Activated CD8-positive, alpha-beta memory T cell treated with anti-CD3 and anti-CD28 coated beads for 4 hours (primary cell): ENCODE results near the gene MFSD12.
"Not testable (repeated sequence)": the region's sequence is repeated elsewhere in the genome, so short reads cannot be mapped to it uniquely, and the experiment has no call there.

Experiments
- DNase-seq, 2 donors: peaks; one replicate each; pipeline ENCODE4 v3.0.0-alpha.2; 2020; ENCODE audit warnings: low read depth in 2 of 2

MFSD12 gene

DNA sequence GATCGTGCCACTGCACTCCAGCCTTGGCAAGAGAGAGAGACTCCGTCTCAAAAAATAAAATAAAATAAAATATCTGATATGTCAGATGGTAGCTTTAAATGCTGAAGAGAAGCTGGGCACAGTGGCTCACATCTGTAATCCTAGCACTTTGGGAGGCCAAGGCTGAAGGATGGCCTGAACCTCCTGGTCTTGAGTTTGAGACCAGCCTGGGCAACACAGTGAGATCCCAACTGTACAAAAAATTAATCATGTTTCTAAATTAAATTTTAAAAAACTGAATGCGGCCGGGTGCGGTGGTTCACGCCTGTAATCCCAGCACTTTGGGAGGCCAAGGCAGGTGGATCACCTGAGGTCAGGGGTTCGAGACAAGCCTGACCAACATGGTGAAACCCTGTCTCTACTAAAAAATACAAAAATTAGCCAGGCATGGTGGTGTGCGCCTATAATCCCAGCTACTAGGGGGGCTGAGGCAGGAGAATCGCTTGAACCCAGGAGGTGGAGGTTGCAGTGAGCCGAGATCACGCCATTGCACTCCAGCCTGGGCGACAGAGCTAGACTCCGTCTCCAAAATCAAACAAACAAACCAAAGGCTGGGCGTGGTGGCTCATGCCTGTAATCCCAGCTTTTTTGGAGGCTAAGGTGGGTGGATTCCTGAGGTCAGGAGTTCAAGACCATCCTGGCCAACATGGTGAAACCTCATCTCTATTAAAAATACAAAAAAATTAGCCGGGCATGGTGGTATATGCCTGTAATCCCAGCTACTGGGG, 26.8 kb upstream of the MFSD12 start:
- DNase-seq = not testable (repeated sequence)

GRCh38 chr19:3581792-3582191, 24.4 kb upstream of the MFSD12 start:
- DNase-seq = not testable (repeated sequence)

- DNase-seq = no peak
Measured at GRCh38 chr19:3580156-3580934, 23.0 kb upstream of the MFSD12 start.

DNA sequence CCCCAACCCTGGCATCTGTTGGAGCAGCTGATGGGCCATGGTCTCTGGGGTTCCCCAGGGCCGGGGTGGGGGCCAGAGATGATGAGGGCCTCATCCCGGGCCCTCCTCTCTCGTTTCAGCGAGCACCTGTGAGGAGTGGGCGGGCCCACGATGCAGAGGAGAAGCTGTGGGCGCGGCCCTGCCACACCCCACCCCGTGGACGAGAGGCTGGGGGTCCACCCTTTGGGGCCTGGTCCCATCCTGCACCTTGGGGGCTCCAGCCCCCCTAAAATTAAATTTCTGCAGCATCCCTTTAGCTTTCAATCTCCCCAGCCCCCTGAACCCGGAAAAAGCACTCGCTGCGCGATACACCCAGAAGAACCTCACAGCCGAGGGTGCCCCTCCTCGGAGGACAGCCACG, 21.0 kb upstream of the MFSD12 start:
- no peak for DNase-seq

- DNase-seq = no peak
Measured at GRCh38 chr19:3577723-3578344, 20.4 kb upstream of the MFSD12 start.

DNA sequence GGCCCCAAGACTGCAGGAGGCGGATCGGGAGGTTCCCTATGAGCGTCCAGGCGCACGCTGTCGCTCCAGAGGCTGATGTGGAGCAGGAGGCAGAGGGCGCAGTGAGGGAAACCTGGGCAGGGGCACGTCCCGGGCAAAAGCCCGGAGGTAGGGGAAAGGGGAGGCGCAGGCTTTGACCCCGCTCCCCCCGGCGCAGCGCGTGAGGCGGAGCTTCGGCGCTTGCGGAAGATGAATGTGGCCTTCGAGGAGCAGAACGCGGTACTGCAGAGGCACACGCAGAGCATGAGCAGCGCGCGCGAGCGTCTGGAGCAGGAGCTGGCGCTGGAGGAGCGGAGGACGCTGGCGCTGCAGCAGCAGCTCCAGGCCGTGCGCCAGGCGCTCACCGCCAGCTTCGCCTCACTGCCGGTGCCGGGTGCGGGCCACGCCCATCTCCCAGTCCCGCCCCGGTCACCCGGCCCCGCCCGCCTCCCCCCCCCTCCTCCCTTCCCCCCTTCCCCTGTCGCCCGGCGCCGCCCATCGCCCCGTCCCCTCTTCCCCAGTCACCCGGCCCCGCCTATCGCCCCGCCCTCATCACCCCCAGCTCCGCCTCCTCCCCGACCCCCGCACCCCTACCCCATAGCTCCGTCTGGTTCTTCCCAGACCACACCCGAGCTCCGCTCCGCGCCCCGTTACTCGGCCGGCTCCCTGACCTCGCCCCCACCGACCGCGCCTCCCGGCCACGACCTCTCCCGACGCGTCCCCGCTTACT, 19.5 kb upstream of the MFSD12 start:
- DNase-seq = no peak

DNA sequence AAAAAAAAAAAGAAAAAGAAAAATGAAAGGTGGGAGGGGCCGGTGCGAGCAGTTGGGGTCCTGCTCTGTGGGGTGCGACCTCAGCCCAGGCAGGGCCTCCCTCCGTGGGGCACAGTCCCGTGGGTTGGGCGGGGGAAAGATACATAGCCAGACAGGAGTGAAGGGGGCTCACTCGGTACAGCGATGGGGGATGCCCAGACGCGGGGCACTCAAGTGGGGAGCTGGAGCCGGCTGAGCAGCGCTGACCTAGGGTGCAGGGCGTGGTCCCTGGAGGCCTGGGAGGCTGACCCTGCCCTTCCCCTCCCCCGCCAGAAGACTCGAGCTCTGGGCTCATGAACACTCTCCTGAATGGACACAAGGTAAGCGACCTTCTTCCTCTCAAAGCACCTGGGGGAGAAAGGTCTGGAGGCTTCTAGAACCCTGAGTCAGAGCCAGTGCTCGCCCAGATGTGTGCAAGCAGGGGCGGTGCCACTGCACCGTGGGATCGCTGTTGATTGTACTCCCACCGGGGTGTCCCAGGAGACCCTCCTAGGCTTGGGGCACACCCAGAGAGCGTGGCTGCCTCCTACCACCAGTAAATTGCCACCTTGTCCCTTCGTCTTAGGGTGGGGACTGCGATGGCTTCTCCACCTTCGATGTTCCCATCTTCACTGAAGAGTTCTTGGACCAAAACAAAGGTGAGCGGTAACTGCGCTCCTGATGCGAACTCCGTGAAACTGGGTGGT, 18.7 kb upstream of the MFSD12 start:
- DNase-seq = no peak

- no peak for DNase-seq
Measured at GRCh38 chr19:3575260-3575741, 17.9 kb upstream of the MFSD12 start.

GRCh38 chr19:3573858-3574637, 16.7 kb upstream of the MFSD12 start:
- DNase-seq = peak; percentile 40 to 64

DNA sequence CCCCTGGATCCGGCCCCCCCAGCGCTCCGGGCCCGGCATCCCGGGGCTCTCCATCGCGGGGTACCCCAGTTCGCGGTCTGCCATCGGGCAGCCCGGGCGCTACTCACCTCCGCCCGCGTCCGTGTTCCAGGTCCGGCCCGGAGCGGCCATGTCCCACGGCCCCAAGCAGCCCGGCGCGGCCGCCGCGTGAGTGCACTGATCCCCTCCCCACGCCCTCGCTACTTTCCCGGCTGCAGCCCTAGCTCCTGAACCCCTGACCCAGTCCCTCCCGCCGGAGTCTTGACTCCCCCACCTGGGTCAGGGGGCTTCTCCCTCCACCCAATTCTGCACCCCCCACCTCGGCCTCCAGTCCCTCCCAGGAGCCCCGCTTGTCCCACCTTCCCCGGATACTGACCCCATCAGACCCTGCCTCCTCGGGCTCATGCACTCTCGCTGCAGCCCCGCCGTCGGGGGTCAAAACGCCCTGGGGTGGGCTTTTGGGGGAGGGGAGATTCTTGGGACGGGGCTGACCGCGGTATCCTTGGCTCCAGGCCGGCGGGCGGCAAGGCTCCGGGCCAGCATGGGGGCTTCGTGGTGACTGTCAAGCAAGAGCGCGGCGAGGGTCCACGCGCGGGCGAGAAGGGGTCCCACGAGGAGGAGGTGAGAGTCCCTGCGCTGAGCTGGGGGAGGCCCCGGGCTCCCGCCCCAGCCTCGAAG, 15.9 kb upstream of the MFSD12 start:
- no peak for DNase-seq

DNA sequence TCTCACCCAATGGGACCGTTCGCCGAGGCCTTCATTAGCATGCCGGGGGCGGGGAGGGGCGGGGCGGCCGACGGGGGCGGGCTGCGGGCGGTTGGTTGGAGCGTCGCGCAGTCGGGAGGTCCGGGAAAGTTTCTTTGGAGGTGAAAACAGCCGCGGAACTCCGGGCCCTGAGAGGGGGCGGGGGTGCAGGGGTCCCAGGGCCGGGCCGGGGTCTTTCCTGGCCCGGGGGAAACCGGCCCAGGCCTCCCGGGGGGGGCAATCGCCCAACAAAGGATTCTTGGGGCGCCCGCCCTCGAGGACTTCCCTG, 15.4 kb upstream of the MFSD12 start, which contains the start of gene HMG20B:
Gene HMG20B, plus strand, starts transcription at position 90 of the 307 bp plus-strand sequence. CDS start 366 bp downstream, outside the sequence.
- DNase-seq = no peak

DNA sequence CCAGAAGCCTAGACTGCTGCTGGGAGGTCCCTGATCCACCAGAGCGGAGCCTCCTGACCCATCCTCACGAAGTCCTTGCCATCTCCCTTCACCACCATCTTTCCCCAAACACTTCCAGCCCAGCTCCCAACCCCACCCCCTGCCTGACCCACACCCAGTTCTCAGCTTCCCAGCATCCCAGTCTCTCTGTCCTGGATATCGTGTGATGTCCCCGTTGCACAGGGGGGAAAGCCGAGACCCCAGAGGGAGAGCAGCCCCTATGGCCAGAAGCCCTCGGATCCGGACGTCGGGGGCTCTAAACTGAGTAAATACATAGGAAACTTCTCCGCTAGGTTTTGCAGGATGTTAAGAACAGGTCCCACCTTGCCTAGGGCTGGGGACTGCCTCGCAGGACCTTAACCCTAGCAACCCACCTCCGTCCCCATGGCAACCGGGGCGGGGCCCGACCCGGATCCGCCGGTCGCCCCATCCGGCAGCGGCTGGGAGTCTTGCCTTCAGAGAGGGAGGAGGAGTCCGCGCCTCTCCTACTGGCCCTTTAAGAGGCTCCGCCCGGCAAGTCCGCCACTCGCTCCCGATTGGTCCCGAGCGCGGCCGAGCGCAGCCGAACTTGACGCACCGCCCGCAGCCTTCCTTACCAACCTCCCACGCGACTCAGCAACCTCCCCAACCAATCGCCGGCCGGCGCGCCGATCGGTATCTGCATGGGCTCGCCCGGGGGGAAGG, 14.9 kb upstream of the MFSD12 start:
- DNase-seq = peak; percentile 98 to 100

DNA sequence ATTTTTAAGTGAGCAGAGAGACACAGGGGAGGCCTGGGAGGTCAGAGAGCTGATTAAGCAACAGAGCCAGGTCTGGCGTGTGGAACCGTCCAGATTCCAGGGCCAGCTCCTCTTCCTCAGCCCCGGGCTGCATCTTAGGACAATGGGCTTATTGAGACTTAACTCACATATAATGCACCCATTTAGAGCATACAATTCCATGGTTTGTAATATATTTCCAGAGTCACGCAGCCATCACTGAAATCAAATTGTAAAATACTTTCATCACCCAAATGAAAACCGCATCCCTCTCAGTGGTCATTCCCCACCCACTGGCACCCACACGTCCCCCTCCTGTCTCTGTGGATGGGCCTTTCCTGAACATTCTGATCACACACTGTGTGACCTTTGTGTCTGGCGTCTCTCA, 13.2 kb upstream of the MFSD12 start:
- no peak for DNase-seq

GRCh38 chr19:3570042-3570441, 12.7 kb upstream of the MFSD12 start:
- not testable (repeated sequence) for DNase-seq

GRCh38 chr19:3565139-3565538, 7.8 kb upstream of the MFSD12 start:
- DNase-seq = no peak

DNA sequence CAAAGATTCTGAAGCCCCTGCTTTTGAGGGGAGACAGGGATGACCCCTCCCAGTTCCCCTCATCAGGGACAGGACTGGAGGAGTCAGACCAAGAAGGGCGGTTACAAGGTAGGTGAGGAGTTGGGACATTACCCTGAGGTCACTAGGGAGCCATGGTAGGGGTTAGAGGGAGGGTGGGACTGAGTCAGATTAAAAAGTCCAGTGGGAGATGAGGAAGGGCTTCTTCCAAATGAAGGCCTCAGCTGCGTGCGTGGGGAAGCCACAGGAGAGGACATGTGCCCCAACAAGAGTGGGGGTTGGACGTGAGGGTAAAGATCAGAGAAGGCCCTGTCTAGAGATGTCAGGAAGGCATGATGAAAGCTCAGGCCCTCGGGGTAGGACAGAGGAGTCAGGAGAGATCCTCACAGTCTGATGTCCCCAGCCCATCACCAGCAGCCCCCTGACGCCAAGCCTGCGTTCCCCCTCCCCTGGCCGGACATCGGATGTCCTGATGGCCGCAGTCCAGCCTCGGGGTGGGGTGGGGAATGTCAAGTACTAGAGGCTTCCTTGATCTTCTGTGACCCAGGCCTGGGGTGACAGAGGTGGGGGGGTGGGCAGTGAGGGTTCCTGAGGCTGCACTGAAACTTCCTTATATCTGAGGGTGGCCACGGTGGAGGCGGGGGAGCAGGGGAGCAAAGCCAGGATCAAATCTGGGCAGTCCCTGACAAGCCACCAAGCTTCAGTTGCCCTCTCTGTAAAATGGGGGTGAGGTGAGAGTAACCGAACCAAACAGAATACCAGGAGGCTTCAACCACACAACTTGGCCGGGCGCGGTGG, 6.5 kb upstream of the MFSD12 start:
- no peak for DNase-seq

GRCh38 chr19:3556978-3557460, 367 bp downstream of the MFSD12 start:
- DNase-seq = peak; percentile 41 to 57

DNA sequence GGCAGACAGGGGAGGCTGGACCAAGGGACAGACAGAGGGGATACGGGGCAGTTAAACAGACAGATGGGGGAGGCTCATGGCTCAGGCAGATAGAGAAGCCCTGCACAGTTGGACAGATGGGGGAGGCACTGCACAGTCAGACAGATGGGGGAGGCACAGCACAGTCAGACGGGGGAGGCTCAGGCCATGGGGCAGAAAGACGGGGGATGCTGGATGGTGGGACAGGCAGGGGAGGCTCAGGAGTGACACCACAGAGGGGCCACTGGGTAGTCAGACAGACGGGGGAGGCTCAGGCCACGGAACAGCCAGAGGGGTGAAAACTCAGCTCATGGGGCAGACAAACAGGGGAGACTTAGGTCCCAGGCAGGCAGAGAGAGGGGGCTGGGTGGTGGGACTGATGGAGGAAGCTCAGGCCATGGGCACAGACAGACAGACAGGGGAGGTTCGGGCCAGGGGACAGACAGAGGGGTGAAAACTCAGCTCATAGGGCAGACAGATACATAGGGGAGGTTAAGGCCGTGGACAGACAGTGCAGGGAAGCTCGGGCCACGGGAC, 886 bp downstream of the MFSD12 start:
- no peak for DNase-seq
